K562 (cell line): ENCODE measurements around the gene FMOD. TPM values are rescaled to one million over a fixed set of nuclear protein-coding genes. Genes with fewer than 3 reads are reported as not detected.
A peak's percentile ranks its signal among the peaks of the same experiment; 100 is the strongest.

Experiments used
- BHLHE40 ChIP-seq: IDR thresholded peaks from 2 replicates; pipeline ENCODE4 v1.6.1; 2011; ENCODE audit warnings: low read length, improper control_type of control experiment
- CUX1 ChIP-seq: fragments of 200-800 bp; sonication (Bioruptor generic); IDR thresholded peaks from 2 replicates; pipeline ENCODE4 v1.6.1; 2016; ENCODE audit warnings: missing genetic modification characterization, missing compliant biosample characterization
- KAT7 ChIP-seq: sonication (generic); formaldehyde crosslinking; IDR thresholded peaks from 2 replicates; pipeline ENCODE4 v1.8.0; 2022; ENCODE audit warnings: missing genetic modification reagents, mild to moderate bottlenecking, borderline replicate concordance
- SMARCB1 ChIP-seq: IDR thresholded peaks from 2 replicates; pipeline ENCODE4 v1.6.1; 2011; ENCODE audit warnings: improper control_type of control experiment, low read depth; ENCODE audit not compliant: insufficient read length
- SRSF9 ChIP-seq: fragments of 200-400 bp; formaldehyde crosslinking; IDR thresholded peaks from 2 replicates; pipeline ENCODE4 v1.6.1; 2017; ENCODE audit warnings: low read depth, low read length, borderline replicate concordance
- TCFL5 ChIP-seq: fragments of 250-450 bp; sonication (Bioruptor Pico); conservative IDR thresholded peaks from 2 replicates; pipeline ENCODE4 v1.6.1; 2021; ENCODE audit warnings: mild to moderate bottlenecking, moderate library complexity, matching md5 sums
- ZBTB1 ChIP-seq: sonication (generic); formaldehyde crosslinking; IDR thresholded peaks from 2 replicates; pipeline ENCODE4 v1.8.1; 2023; ENCODE audit warnings: missing genetic modification reagents, low read depth, mild to moderate bottlenecking, borderline replicate concordance
- ZNF12 ChIP-seq: sonication (generic); formaldehyde crosslinking; IDR thresholded peaks from 2 replicates; pipeline ENCODE4 v1.4.0; 2020; ENCODE audit warnings: mild to moderate bottlenecking, missing genetic modification reagents
- ZNF224 ChIP-seq: sonication (generic); formaldehyde crosslinking; IDR thresholded peaks from 2 replicates; pipeline ENCODE4 v1.8.0; 2022; ENCODE audit warnings: mild to moderate bottlenecking, missing genetic modification reagents
- polyA plus RNA-seq, 8 experiments: library from polyadenylated mRNA; depleted of rRNA in 4 of 8; stranded (reverse) in 5 of 8; unstranded in 3 of 8; fragments of >200 nt; fragmentation: Nextera tagmentation in 2 of 8; fragmentation: Illumina TruSeq in 1 of 8; extraction: Ambion mirVana in 2 of 8; extraction: Trizol in 1 of 8; gene quantifications; 2 replicates each; pipeline versions ENCODE4 v1.2.1 to v1.2.3, GENCODE V29; 2011 to 2014; ENCODE audit warnings: inconsistent platforms in 1 of 8, missing spikeins in 1 of 8
- total RNA-seq, 7 experiments: library from RNA; depleted of rRNA in 6 of 7; stranded (reverse); fragments of >200 nt in 6 of 7; fragmentation: Illumina TruSeq in 2 of 7; extraction: Trizol in 2 of 7; gene quantifications; 2 replicates each; pipeline versions ENCODE4 v1.2.1 to v1.2.3, GENCODE V29; 2011 to 2021; ENCODE audit warnings: low replicate concordance in 1 of 7
- TF ChIP-seq, protein P1 (sequence below), 2 experiments: fragments of 450-650 bp; formaldehyde crosslinking in 1 of 2; IDR thresholded peaks; 2 replicates each; pipeline versions ENCODE4 v1.4.0 to v1.6.1; 2014 to 2020; ENCODE audit warnings: mild to moderate bottlenecking in 2 of 2, borderline replicate concordance in 1 of 2, low read depth in 1 of 2
- TF ChIP-seq, protein P2 (sequence below): fragments of 450-650 bp; formaldehyde crosslinking; IDR thresholded peaks from 2 replicates; pipeline ENCODE4 v1.4.0; 2020; ENCODE audit warnings: mild to moderate bottlenecking, mixed read lengths
- TF ChIP-seq, protein P3 (sequence below): sonication (generic); formaldehyde crosslinking; IDR thresholded peaks from 2 replicates; pipeline ENCODE4 v1.8.0; 2022; ENCODE audit warnings: mild to moderate bottlenecking, missing genetic modification reagents

Gene FMOD
- total and polyA plus RNA-seq, 9 of the 15 experiments (the other 6 are each of a cell fraction or from before 2014, with no cell fraction given) = 0.03 to 0.13 (median 0.03) TPM; not detected in 6

GRCh38 chr1:203305809-203306088 lies 45.2 kb downstream of the FMOD start (continued):
- TF ChIP-seq, protein P1, sequence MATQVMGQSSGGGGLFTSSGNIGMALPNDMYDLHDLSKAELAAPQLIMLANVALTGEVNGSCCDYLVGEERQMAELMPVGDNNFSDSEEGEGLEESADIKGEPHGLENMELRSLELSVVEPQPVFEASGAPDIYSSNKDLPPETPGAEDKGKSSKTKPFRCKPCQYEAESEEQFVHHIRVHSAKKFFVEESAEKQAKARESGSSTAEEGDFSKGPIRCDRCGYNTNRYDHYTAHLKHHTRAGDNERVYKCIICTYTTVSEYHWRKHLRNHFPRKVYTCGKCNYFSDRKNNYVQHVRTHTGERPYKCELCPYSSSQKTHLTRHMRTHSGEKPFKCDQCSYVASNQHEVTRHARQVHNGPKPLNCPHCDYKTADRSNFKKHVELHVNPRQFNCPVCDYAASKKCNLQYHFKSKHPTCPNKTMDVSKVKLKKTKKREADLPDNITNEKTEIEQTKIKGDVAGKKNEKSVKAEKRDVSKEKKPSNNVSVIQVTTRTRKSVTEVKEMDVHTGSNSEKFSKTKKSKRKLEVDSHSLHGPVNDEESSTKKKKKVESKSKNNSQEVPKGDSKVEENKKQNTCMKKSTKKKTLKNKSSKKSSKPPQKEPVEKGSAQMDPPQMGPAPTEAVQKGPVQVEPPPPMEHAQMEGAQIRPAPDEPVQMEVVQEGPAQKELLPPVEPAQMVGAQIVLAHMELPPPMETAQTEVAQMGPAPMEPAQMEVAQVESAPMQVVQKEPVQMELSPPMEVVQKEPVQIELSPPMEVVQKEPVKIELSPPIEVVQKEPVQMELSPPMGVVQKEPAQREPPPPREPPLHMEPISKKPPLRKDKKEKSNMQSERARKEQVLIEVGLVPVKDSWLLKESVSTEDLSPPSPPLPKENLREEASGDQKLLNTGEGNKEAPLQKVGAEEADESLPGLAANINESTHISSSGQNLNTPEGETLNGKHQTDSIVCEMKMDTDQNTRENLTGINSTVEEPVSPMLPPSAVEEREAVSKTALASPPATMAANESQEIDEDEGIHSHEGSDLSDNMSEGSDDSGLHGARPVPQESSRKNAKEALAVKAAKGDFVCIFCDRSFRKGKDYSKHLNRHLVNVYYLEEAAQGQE (IDR thresholded peaks at IDR 0.05; ENCODE audit: borderline replicate concordance) = no peak
- TF ChIP-seq, protein P1 (CRISPR knock-in tag; IDR thresholded peaks at IDR 0.05; ENCODE audit: low read depth) = peak; percentile 43; the same call in 1 of the 2 replicates
- TF ChIP-seq, protein P2, sequence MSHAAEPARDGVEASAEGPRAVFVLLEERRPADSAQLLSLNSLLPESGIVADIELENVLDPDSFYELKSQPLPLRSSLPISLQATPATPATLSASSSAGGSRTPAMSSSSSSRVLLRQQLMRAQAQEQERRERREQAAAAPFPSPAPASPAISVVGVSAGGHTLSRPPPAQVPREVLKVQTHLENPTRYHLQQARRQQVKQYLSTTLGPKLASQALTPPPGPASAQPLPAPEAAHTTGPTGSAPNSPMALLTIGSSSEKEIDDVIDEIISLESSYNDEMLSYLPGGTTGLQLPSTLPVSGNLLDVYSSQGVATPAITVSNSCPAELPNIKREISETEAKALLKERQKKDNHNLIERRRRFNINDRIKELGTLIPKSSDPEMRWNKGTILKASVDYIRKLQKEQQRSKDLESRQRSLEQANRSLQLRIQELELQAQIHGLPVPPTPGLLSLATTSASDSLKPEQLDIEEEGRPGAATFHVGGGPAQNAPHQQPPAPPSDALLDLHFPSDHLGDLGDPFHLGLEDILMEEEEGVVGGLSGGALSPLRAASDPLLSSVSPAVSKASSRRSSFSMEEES (CRISPR knock-in tag) = no peak
- TF ChIP-seq TCFL5 (no peak), SMARCB1 (no peak), BHLHE40 (no peak), CUX1 (CRISPR knock-in tag) (no peak), KAT7 (CRISPR knock-in tag) (0 out of 2 replicates have a peak, but pooled peaks have one; percentile 76), ZNF12 (CRISPR knock-in tag) (0 out of 2 replicates have a peak, but pooled peaks have one; percentile 12), ZNF224 (peak; percentile 3; the same call in 1 of the 2 replicates), SRSF9 (no peak), ZBTB1 (CRISPR knock-in tag) (0 out of 2 replicates have a peak, but pooled peaks have one; percentile 51)
- TF ChIP-seq, protein P3, sequence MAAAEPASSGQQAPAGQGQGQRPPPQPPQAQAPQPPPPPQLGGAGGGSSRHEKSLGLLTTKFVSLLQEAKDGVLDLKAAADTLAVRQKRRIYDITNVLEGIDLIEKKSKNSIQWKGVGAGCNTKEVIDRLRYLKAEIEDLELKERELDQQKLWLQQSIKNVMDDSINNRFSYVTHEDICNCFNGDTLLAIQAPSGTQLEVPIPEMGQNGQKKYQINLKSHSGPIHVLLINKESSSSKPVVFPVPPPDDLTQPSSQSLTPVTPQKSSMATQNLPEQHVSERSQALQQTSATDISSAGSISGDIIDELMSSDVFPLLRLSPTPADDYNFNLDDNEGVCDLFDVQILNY (CRISPR knock-in tag) = peak; percentile 90; the same call in 1 of the 2 replicates
